ENCODE results near the gene UBE3D. TPM values are rescaled to one million over a fixed set of nuclear protein-coding genes. Genes with fewer than 3 reads are reported as not detected.
"Not testable (repeated sequence)": the region's sequence is repeated elsewhere in the genome, so short reads cannot be mapped to it uniquely, and the experiment has no call there.

Gene UBE3D
- total RNA-seq, 1 donor from 2014 or later: 6.5 TPM

DNA sequence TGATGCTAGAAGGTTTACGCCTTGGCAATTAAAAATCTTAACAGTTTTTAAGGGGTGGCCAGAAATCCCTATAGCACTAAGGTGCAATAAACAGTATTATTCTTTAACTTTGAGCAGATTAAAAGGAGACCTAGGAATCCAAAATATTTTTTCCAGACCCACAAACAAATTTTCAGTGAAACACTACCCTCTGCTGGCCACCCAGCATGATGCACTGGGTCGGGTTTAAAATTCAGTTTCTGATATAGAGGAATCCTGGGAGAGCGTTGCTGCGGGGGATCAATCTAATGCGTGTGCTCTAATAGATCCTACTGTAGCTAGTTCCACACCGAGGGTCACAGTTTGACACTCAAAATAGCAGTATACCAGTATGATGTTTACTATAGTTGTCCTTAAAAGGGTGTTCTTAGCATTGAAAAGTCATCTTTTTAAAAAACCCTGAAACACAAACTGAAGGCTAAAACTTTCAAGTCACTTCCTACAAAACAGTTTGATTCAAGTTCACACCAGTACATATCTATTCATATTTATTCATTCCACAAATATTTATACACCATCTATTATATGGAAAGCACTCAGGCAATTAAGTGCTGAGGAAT lies 10.2 kb downstream of the UBE3D start:
- peak; percentile 50 for DNase-seq (ENCODE audit: low spot score)

DNA sequence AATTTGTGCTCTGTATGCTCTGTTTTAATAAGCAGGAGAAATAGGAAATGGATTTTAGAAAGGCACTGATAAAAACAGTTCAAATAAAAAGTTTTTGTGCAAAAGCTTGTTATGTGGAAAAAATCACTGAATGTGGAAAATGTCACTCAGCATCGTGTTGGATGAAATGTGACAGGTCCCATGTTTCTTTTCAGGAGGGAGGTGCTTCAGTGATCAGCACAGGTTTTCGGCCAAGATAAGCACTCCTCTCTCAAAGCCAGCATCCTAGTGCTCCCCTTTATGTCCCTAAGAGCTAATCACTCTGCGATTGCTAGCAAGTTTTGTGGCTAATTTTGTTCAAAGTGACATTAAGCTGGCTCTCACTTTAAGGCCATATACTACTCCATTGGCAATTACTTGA lies 12.0 kb downstream of the UBE3D start:
- no peak for DNase-seq (ENCODE audit: low spot score)

DNA sequence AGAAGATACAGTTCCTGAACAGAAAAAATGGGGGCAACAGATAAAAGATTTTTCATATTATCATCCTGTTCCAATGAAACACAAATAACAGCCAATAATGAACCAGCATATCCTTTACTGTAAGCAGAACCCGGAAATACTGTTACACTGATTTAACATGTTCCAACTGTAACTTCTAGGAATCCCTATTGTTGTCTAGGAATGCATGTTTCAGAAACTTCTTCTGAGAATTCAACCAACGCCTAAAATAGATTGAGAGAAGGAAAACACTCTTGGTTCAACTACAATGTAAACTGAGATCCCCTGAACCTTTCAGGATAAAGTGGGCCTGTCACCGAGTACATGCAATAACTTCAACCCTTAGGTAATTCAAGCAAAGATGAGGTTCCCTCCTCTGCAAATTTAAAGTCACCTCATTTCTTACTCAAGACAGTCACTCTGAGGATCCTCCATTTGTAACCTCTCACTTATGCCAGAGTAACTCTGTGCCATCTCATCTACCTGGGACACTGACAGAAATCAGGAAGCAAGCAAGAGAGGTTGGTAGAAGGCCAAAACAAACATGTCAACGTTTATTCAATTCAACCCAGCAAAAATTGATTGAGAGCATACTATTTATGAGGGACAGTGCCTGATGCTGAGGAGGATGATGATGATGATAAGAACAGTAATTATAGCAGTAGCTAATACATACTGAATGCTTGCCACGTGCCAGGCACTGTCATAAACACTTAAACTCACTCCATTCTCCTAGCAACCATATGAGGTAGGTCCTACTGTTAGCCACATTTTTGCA lies 14.1 kb downstream of the UBE3D start:
- DNase-seq (ENCODE audit: low spot score): no peak

DNA sequence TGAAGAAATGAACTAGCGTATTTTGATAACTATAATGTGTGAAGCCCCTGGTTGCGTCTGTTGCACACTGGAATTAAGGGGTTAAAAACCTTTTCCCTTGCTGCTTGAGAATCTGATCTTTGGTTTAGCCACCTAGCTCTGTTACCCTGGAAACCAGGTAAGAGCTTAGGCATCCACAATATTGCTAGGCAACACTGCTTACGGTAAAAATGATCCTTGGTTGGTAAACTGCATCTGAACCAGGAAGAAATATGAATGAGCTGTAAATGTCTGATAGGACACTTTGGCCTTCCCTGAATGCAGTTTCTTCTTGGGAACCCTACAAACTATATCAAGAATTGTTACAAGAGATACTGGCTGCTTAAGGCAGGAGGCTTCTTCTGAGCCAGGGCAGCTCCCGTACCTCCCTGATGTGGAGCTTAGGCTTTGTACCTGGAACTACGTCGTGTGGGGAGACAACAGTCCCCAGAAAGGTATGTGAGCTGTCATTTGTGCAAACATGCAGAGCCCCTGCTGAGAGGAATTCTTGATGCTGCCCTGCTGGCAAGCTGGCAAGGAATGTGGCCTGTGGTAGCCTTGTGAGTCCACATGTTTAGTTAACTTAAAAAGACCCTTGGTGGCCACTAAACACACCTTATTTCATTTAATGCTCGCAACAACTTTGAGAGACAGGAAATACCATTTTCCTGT lies 18.4 kb downstream of the UBE3D start:
- no peak for DNase-seq (ENCODE audit: low spot score)

DNA sequence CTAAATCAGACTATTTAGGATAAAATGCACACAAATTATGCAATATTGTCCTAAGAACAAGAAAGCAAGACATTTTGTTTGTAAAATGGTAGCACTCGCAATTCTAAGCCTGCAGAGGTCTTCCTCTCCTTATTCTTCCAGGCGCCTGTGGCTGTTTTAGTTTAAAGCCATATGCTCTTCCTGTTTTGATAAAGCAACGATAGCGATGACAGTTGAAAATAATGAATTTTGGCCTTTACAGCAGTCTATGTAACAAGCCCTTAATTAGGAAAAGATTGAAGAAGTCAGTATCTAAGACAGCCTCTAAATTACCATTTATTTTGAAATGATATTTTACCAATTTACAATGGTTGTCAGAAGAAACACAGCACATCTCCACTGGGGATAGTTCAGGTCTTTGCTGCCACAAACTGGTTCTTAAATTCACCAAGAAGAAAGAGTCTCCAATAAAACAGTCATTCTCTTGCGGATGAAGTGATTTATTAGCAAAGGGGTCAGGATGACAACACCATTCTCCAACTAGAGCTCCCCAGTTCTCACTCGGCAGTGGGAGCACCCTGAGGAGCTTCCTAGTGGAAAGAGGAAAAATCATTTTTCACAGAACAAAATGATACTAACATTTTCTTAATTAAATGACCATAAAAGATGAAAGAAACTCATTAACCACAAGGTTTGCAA lies 21.4 kb downstream of the UBE3D start:
- no peak for DNase-seq (ENCODE audit: low spot score)

DNA sequence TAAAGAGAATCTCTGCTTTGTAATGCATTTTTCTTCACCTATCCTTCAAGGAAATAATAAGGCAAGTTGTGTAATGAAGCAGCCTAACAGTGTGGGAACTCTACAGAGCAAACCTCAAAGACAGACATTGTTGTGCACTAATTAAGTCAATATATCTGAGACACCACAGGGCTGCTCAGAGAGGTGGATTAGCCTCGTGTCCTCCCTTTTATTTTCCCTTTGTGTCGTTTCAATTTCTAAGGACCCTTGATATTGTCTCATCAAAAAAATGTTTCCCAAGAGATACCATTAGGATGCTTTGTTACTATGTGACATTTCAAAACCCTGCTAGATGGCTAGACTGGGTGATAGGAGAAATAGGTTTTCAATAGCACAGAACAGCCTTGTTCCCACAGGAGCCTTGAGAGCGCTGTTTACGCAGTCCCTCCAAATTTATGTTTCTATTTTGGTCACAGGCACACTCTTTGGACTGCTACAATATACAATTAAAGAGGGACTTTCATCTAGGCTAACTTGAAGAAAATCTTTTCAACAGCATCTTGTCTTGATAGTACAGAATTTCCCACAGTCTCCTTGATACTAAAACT lies 23.1 kb downstream of the UBE3D start:
- no peak for DNase-seq (ENCODE audit: low spot score)

DNA sequence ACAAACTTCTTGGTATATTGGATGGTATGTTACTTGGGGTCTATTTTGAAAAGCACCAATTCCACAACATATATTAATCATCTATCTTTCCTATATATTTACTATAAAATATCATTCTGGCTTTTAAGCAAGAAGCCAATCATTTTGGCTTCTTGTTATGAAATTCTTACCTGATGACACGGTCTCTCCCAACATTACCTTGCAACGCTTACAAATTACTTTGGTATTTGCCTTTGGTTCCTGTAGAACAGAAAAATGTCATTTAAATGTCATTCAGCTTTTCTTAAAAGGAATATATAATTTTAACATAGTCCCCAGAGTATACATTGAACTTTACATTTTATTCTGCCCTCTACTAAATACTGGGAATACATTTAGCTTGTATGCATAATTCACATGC lies 27.4 kb downstream of the UBE3D start:
- DNase-seq (ENCODE audit: low spot score): no peak

DNA sequence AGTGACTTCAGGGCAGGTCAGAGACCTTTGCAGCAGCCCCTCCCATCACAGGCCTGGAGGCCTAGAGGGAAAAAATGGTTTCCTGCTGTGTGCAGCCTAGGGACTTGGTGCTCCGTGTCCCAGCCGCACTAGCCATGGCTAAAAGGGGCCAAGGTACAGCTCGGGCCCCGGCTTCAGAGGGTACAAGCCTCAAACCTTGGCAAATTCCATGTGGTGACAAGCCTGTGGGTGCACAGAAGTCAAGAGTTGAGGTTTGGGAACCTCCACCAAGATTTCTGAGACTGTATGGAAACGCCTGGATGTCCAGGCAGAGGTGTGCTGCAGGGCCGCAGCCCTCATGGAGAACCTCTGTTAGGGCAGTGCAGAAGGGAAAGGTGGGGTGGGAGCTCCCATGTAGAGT lies 34.0 kb downstream of the UBE3D start:
- DNase-seq (ENCODE audit: low spot score): no peak

DNA sequence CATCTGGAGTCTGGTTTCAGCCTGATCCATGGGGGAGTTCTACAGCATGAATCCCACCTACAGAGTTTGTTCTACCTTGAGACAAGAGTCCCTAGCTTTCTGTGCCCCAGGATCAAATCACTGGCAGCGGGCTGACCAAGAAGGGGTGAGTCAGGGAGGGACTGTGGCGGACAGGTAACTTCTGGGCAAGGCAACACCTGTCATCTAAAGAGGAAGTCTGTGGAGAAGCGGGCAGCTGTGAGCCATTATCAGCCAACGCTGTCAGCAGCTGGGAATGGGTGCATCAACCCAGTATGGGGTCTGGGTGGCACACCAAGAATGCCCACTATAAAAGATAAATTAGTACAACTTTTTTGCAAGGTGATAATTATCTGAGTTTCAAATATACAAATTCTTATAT lies 45.9 kb downstream of the UBE3D start:
- no peak for DNase-seq (ENCODE audit: low spot score)

DNA sequence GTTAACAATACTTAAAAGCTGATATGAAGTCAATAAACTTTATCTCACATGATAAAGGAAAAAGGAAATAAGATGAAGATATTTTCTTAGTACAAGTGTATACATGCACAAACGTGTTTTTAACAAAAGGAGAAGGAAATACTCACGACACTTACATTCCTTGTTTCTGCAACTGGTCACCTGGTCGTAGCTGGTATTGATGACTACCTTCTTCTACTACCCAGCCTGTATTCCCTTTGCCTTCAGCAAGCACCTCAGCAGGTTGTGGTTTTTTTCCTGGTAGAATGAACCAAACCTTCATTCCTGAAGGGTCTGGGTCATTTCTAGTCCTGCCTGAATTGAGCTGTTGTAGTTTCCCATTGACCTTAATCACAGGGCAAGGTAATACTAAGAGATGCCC lies 54.5 kb downstream of the UBE3D start:
- not testable (repeated sequence) for DNase-seq (ENCODE audit: low spot score)

DNA sequence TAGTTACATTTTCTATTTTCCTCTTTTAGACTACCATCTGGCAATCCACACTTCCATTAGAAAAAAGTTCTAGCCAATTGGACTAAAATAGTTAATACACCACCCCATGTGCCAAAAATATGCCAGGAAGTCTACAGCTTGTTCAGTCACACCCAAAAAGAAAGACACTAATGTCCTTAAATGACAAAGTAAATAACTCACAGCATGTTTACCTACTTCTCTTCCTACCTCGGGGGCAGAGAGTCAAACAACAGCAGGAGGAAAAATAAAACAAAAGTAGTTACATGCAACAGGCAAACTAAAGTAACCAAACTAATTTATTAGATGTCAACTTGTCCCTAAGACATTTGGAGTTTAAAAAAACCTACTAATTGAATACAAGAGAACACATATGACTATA lies 57.0 kb downstream of the UBE3D start:
- DNase-seq (ENCODE audit: low spot score): no peak

DNA sequence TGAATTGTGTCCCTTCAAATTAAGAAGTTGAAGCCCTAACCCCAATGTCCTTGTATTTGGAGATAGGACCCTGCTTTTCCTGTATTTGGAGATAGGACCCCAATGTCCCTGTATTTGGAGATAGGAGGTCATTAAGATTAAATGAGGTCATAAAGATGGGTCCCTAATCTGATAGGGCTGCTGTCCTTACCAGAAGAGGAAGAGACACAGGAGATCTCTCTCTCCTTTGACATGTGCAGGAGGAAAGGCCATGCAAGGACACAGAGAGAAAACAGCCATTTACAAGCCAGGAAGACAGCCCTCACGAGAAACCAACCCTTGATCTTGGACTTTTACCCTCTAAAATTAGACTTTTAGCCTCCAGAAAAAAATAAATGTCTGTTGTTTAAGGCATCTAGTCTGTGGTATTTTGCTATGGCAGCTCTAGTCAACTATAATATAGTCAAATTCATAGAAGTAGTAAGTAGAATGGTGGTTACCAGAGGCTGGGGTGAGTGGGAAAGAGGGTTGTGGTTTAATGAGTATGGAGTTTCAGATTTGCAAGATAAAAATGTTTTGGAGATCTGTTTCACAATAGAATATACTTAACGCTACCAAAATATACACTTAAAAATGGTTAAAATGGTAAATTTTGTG lies 59.3 kb downstream of the UBE3D start:
- DNase-seq (ENCODE audit: low spot score): no peak

DNA sequence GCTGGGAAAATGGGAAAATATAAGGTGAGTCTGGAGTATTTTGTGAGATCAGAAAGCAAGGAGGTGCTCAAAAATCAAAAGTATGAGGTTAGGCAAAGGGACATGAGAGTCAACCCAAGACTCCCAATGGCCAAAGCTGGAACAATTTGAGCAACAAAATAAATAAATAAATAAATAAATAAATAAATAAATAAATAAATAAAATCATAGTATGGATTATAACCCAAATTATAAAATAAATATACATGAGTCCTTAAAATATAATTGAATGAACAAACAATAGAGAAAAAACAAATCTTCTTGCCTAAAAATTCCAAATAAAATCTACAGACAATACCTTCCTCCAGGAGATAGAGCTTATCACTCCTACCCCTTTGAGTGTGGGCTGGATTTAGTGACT lies 69.5 kb downstream of the UBE3D start:
- DNase-seq (ENCODE audit: low spot score): no peak

DNA sequence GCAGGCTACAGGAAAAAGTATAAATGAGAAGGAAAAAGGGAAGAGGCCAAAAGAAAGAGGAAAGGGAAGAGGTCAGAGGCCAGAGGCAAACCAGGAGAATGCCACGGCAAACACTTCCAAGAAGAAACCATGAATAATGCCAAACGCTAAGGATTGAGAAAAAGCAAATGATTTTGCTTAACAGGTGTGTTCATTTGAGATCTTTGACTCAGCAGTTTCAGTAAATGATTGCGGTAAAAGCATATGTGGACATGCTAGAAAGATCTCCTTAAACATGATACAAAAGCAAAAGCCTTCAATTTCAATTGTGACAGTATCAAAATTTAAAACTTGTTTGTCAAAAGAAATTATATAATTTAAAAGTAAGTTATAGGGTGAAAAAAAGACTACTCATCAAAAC lies 70.6 kb downstream of the UBE3D start:
- DNase-seq (ENCODE audit: low spot score): no peak

DNA sequence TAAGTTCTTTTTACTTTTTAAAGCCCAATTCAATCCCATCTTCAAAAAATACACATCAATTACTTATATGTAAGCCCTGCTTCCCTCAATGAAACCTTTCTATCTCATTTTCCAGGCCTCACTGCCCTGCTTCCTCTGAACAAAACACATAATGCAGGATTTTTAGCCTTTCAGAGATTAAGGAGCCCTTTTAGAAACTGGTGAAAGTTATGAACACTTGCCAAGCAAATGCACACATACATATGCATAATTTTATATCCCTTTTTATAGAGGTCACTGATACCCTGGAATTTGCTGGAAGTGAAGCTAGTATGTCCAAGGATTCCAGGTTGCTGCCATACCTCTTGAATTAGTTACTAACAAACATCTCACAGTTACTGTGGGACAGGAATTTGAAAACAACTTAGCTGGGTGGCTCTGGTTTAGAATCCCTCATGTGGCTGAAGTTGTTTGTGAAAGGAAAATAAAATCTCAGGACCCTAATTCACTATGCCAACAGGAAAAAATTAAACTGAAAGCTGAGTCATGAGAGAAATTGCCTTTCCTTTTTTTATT lies 75.8 kb downstream of the UBE3D start:
- DNase-seq (ENCODE audit: low spot score): no peak

DNA sequence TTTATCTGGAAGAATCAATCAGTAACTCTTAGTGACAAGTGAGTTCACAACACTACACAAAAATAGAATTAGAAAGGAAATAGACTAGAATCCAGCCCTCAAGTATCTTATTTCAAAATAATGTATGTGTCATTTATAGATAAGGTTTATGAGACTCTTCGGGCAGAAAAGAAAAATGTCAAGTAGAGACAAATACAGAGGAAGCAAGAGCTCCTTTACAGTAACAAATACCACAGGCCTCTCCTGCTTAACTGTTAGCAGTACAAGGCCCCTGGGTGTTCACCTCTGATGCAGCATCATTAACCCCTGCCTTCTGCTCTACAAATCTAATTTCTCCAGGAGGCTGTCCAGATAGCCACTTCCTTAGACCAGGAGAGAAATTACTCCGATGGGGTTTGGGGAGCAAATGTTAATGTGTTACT lies 76.7 kb downstream of the UBE3D start:
- DNase-seq (ENCODE audit: low spot score): no peak

DNA sequence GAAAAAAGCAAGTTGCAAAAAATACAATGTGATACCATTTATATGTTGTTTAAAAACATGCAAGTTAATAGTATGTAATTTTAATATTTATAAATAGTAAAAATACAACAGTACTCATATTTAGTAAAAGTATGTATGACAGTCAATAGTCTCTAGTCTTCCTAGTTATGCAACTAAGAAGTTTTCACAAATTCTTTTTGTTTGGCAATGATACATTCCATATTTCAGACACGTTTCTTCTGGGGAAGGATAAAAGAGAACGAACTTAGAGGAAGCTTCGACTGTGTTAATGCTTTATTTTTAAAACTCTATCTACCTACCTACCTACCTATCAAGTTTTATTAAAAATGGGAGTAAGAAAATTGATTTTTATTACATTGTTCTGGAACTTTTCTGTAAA lies 77.7 kb downstream of the UBE3D start:
- DNase-seq (ENCODE audit: low spot score): no peak

DNA sequence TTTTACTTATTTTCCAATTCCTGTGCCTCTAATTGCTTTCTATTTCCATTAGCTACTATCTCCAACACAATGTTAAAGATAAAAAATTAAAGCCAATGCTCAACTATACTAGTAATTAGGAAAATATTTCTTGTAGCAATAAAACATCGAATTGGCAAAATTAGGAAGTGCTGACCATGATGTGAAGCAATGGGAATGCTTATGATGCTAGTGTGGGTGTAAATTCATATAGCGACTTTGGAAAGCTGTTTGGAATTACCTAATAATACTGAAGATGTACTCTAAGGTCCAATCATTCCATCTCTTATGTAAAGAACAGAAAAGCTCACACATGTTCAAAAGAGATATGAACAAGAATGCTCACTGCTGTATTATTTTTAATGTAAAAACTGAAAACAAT lies 78.2 kb downstream of the UBE3D start:
- DNase-seq (ENCODE audit: low spot score): no peak

DNA sequence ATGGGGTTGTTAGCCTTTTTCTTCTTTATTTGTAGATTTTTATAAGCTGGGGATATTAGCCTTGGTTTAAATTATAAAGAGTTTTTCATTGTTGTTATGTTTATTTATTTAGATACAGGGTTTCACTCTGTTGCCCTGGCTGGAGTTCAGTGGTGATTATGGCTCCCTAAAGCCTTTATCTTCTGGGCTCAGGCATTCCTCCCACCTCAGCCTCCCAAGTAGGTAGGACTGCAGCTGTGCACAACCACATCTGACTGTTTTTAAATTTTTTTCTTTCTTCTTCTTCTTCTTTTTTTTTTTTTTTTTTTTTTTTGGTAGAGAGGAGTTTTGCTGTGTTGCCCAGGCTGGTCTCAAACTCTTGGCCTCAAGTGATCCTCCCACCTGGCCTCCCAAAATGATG lies 80.9 kb downstream of the UBE3D start:
- DNase-seq (ENCODE audit: low spot score): no peak

DNA sequence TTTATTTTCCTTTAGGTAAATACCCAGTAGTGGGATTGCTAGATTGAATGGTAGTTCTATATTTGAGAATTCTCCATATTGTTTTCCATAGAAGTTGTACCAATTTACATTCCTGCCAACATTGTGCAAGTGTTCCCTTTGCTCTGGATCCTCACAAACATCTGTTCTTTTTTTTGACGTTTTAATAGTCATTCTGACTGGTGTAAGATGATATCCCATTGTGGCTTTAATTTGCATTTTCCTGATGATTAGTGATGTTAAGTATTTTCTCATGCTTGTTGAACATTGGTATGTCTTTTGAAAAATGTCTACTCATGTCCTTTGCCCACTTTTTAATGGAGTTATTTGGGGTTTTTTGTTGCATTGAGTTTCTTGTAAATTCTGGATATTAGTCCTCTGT lies 85.6 kb downstream of the UBE3D start:
- no peak for DNase-seq (ENCODE audit: low spot score)

DNA sequence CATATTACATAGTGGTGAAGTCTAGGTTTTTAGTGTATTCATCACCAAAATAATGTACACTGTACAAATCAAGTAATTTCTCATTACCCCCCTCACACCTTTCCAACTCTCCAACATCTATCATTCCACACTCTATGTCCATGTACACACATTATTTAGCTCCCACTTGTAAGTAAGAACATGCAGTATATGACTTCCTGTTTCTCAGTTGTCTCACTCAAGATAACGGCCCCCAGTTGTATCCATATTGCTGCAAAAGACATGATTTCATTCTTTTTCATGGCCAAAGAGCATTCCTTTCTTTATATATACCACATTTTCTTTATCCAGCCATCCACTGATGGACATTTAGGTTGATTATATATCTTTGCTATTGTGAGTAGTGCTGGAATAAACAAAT lies 86.0 kb downstream of the UBE3D start:
- no peak for DNase-seq (ENCODE audit: low spot score)
